NCI-H2029 treated with DMSO at 0.1 percent for 48 hours (cell line): ENCODE measurements around the gene NEDD9.

Experiments used
- DNase-seq: peaks from one replicate; lab custom pipeline; 2025; lab: John Stamatoyannopoulos, UW

Gene NEDD9

DNA sequence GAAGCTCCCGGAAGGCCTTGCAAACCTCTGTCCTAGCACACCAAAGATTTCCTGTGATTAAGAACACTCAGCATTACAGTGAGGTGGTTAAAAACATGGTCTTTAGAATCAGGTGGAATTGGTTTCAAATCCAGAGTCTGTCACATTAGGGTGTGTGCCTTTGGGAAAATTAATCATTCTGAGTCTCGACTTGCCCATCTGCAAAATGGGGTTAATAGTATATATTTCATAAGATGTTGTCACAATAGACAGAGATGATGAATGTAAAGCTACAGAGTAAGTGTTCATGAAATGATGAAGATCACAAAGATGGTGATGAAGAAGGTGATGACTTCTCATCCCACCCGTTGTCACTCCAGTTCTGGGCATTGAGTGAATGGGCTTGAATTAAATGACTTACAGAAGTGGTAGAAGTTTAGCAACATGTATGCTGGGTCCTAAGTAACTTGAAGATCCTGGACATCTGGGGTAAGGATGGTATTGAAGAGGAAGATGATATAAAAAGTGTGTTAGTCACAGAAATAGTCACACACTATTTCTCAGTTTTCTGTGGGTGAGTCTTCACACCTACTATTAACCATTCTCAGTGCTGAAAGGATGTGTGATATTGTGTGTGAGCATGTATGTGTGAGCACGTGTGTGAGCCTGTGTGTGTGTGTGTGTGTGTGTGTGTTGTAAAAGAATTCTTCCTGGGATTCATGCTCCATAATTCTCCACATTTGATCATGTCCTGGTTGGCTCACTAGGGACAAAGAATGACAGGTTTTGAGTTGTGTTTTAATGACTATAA, 28.0 kb upstream of the NEDD9 start:
- no peak for DNase-seq

DNA sequence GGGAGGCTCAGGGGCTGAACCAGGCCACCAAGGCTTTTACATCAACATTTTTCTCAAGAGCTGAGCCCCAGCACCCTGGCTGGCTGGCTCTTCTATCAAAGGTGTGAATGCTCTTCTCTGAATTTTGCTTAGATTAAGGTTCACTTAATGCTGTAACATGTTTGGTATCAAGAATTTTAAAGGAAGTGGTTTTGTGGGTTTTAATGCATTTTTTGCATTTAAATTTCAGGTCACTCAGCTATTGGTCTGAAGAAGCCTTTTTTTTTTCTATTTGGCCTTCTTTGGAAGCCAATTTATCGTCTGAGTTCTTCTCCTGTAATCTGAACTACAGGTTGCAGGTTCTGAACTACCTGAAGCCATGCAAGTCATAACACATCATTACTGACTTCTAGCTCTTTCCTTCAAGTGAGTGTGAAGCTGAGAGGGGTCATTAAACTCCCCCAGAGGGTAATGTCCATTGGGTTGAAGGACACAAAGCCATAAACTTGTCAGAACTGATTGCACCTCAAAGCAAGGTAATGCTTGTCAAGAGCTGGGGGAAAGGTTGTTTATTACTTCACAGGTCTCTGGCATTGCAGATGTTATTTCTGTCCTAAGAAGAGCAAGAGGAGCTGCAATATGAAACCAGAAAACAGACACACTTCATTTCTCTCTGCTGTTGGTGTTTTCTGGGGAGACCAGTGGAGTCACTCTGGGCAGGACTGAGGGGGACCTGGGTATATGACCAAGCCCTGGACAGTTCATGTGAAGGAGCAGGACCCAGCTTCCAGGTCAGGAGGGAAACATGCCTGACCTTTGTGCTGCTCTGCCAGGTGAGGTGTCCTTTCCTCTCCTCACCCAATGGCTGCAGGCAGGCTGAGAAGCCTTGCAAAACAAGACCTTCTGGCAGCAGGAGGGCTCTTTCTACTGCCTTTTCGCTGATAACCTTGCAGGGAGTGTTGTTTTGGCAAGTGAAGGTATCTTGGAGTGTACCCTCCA, 26.1 kb upstream of the NEDD9 start:
- DNase-seq: no peak

DNA sequence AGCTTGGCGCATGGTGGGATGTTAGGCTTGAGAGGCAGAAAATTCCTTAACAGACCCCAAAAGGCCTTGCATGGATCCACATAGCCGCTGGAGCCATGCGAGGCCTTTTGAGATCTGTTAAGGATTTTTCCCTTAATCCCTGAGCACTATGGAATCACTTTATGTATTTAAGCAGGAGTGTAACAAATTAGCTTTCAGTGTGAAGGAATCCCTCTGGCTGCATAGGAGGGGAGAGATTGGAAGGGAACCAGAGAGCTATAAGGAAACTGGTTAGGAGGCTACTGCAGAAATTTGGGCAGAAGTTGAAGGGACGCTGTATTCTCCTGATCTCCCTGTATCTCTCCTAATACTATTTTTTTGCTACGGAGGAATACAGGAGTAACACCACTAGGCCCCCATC, 23.1 kb upstream of the NEDD9 start:
- DNase-seq: no peak

- no peak for DNase-seq
Measured at GRCh38 chr6:11253594-11253993, 21.1 kb upstream of the NEDD9 start.

- peak; percentile 14 for DNase-seq
Measured at GRCh38 chr6:11251553-11252360, 19.3 kb upstream of the NEDD9 start.

DNA sequence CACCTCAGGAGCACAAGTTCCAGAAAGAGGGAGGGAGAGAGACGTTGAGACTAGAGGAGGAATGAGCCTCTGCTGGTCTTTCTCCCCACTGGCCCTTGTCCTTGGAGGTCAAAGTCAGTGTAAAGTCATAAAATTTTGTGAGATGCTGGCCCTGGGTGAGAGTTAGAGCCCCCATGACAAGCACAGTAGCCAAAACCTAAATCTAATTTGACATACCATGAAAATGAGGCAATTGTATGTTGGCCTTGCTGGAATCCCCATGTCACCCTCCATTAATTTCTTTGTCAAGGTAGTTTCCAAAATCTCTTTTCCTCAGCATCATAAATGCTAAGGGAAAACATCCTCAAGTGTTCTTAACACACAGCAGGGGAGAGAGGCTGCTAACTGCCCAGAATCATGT, 17.6 kb upstream of the NEDD9 start:
- DNase-seq: no peak

DNA sequence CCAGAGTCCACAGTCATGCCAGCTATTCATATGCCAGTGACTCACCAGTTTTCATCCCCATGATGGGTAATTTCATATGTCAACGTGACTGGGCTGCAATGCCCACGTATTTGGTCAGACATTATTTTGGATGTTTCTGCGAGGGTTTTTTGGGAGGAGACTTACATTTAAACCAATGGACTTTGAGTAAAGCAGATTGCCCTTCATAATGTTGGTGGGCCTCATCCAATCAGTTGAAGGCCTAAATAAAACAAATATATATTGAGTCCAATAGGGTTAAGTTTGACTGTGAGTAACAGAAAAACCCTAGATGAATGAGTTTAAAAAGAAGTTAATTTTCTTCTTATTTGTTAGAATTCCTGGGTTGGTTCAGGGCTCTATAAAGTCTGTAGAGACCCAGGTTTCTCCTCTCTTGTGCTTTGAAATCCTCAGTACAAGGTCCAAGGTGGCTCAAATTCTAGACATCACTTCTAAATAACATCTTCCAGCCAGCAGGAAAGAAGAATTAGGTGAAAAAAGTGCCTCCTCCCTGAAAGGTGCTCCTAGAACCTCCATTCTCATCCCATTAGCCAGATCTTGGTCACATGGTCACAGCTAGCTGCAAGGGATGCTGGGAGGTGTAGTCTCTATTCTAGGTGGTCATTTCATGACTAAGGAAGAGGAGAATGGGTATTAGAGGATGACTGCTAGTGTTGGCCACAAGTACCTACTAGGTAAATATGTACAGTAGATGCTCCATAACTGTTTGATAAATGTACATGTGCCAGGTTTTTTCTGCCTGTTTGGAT, 16.7 kb upstream of the NEDD9 start:
- peak; percentile 67 for DNase-seq

- no peak for DNase-seq
Measured at GRCh38 chr6:11246722-11247121, 14.3 kb upstream of the NEDD9 start.

- DNase-seq: no peak
Measured at GRCh38 chr6:11245381-11246256, 13.2 kb upstream of the NEDD9 start.

DNA sequence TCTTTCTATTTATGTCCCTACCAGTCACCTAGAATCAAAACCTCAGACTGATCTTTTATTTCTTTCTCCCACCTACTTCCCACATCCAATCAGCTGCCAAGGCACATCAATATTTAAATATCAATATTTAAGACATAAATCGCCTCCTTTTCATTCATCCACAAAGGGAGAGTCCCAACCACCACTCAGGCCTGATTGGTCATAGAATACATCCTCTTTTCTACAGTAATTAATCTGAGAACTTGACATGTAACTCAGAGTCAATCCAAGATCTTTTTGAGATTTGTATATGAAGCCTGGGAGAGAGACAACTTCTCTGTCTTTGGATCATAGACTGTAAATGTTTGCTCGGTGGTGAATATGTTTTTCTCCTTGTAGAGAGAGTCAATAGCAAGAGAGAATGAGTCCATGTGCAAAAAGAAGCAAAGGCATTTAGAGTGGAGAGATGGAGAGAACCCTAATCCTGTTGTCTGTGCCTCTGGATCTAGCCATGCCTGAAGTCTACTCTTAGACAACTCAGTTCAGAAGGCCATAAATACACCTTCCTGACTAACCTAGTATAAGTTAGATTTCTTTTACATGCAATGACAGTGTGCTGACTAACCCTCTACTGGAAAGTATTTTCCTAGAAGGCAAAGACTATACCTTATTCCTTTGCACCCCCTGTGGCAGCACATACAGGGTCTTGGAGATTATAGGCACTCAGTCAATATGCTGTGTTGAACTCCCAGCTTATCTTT, 12.1 kb upstream of the NEDD9 start:
- DNase-seq: no peak

- no peak for DNase-seq
Measured at GRCh38 chr6:11243861-11244260, 11.4 kb upstream of the NEDD9 start.

DNA sequence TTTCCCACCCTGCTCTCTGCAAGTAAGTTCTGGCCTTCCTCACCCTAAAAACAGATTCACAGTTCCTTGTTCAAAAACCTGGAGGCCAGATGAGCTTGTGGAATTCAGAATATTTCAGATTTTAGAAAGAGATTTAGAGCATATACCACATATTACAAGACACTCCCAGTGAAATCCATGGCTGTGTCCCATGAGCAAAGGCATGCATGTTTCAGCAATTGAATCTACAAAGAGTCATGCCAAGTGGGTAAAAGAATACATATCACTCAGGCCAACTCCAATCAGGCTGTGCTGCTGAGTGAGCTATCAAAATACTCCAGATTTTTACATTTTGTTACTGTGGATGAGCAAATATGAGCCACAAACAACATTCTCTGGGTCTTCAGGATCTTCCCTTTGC, 10.2 kb upstream of the NEDD9 start:
- DNase-seq: no peak

DNA sequence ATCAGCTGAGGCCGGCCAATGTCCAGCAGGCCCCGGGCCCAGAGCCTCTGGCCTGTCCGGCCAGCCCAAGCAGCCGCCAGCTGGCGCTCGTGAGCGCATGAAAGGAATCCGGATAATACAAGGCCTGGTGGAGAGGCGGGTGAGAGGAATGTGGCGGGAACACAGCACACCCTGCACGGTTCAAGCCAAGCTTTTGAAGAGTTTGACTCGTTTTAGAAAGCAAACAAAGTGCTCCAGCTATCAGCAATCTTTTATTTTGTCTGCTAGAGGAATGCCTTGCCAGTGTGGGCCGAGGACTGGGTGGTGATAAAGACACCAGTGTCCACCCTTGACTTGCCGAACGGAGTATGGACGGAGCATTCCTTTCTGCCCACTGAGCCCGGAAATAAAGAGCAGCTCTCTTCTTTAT, 9.3 kb upstream of the NEDD9 start:
- DNase-seq: no peak

- DNase-seq: no peak
Measured at GRCh38 chr6:11241154-11241792, 8.8 kb upstream of the NEDD9 start.

DNA sequence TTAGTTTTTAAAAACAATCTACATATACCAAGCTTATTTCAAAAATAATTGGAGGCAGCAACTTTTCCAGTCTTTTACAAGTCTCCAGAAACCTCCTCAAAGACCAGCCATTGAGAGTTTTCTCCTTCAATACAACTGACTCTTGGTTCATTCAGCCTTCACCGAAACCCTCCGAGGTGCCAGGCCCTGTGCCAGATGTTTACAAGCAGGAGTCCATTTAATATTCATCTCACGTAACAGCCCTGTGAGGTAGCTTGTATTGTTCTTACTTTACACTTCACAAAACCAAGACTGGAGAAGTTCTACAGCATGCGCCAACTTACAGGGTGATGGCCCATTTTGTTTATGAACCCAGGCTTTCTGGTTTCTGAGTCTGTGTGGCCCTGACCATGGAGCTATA, 5.5 kb upstream of the NEDD9 start:
- no peak for DNase-seq

GRCh38 chr6:11237428-11237827, 5.0 kb upstream of the NEDD9 start:
- no peak for DNase-seq

GRCh38 chr6:11236915-11237314, 4.4 kb upstream of the NEDD9 start:
- DNase-seq: no peak

GRCh38 chr6:11236076-11236750, 3.7 kb upstream of the NEDD9 start:
- peak; percentile 26 for DNase-seq

DNA sequence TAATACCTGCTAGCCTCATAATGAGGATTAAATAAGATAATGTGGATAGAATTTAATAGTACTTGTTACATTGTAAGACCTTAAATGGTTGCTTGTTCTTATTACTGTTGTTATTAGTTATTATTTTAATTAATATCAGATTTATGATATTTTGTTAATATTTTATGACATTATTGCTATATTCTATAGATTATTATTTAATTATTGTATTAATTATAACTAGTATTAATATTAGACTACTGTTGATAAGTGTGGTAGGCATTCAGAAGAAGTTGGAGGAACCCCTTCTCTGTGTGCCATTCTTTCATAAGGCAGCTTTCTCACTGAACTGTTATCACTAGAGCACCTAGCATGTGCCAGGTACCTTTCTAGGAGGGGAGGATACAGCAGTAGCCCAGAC, 2.6 kb upstream of the NEDD9 start:
- no peak for DNase-seq
